Activated CD4-positive, alpha-beta T cell treated with anti-CD3 and anti-CD28 coated beads for 36 hours (primary cell): Measurements from ENCODE around the gene HAAO. TPM values are rescaled to one million over a fixed set of nuclear protein-coding genes. Genes with fewer than 3 reads are reported as not detected.

Experiments used
- ATAC-seq: fragments of 200-7000 bp; cut with Tn5 transposase; one replicate; pipeline ENCODE4 v1.10.0; 2021; ENCODE audit warnings: mild to moderate bottlenecking, moderate library complexity
- CTCF ChIA-PET: fragments of 350-600 bp; sonication (Branson Sonifier 250); formaldehyde crosslinking; loops from one replicate; lab custom pipeline; 2021; ENCODE audit warnings: antibody characterized with exemption; lab: Charles Lee
- POLR2A ChIA-PET: fragments of 350-600 bp; sonication (Branson Sonifier 250); formaldehyde crosslinking; loops from one replicate; lab custom pipeline; 2021; ENCODE audit warnings: antibody characterized with exemption, inconsistent platforms; lab: Charles Lee
- DNase-seq: peaks from one replicate; pipeline ENCODE4 v3.0.0-alpha.2; 2020
- H3K27ac Mint-ChIP-seq: one replicate; pipeline ENCODE4 v1.8.0; 2021; ENCODE audit warnings: mixed read lengths
- H3K27me3 Mint-ChIP-seq: one replicate; pipeline ENCODE4 v1.8.0; 2021; ENCODE audit warnings: mixed read lengths
- H3K36me3 Mint-ChIP-seq: one replicate; pipeline ENCODE4 v1.8.0; 2021; ENCODE audit warnings: low read depth, mixed read lengths
- H3K4me1 Mint-ChIP-seq: one replicate; pipeline ENCODE4 v1.8.0; 2021; ENCODE audit warnings: mixed read lengths
- H3K4me3 Mint-ChIP-seq: one replicate; pipeline ENCODE4 v1.8.0; 2021; ENCODE audit warnings: mild to moderate bottlenecking, moderate library complexity, mixed read lengths
- H3K9me3 Mint-ChIP-seq: one replicate; pipeline ENCODE4 v1.8.0; 2021; ENCODE audit warnings: low read depth, mixed read lengths
- intact Hi-C, 2 experiments: fragments of 100-400 bp; cut with DNase I in 1 of 2; cut with micrococcal nuclease in 1 of 2; formaldehyde crosslinking; loops; one replicate each; pipeline versions ENCODE4 v1.14.2 to v1.15.1; 2022 to 2024; cut with DNase I, micrococcal nuclease
- total RNA-seq, 2 experiments: library from RNA; stranded (reverse); gene quantifications; one replicate each; pipeline ENCODE4 v1.2.3, GENCODE V29; 2021

The HAAO gene
- total RNA-seq, 2 experiments from 2014 or later: 0.86 to 1.2 TPM

- no peak overlapping the region for H3K27ac Mint-ChIP-seq
- peaks cover 17% of the 10 kb centered on the region for H3K4me1 Mint-ChIP-seq
- no peak overlapping the region for H3K4me3 Mint-ChIP-seq
- no peaks in the 10 kb centered on the region for H3K9me3 Mint-ChIP-seq
- CTCF ChIA-PET: interaction anchor here (0.6 to 4.2 kb wide), 11 partner anchors 8 to 614 kb away, joined by 3 to 16 read pairs (median 3); no protein-coding TSS in a partner anchor
- H3K36me3 Mint-ChIP-seq: peaks cover 4% of the 10 kb centered on the region
- ATAC-seq (no peak), DNase-seq (no peak)
- intact Hi-C loops: loop anchor here (5.0 to 10.0 kb wide), 3 partner anchors 414 to 1354 kb away; partner anchors contain the start of genes PPM1B (in 1 of the 2) and ZFP36L2 (in 1 of the 2)
- POLR2A ChIA-PET: no interaction called here
- H3K27me3 Mint-ChIP-seq: no peaks in the 10 kb centered on the region
Observed at GRCh38 chr2:42812899-42813479, 20.6 kb upstream of the HAAO start.

DNA sequence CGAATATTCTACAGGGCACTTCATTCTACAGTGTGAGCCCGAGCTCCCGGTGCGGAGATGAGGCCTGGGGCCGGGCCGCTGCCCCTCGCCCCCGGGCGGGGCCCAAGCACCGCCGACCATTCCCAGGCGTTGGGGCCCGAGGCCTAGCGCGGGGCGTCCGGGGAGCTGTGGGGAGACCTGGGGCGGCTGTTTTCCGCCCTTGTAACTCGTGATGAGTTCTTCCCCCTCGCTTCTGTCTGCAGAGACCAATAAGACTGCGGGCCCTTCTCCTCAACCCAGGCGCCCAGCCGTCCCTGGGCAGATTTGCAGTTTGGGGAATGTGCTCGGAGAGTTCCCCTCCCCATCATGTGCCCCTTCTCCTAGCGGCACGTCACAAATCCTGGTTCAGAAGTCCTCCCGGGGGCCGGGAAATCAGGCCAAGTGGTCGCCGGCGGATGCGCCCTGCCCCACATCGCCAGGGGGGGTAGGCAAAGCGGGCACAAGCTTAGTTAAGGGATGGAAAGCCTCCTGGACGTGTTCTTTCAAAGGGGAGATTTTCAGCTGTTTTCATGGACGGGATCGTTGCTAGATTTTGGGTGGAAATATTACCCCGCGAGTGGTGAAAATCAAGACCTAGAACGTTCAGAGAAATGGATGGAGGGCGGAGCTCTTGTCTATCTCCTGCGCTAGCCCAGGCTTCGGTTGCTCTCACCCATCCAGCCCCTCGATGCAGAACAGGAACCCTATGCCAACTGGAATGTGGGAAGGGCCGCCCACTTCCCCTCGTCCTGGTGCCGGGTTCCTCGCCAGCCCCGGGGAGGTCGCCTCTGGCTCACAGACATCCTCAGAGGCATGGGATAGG, 18.8 kb upstream of the HAAO start:
- Mint-ChIP-seq H3K36me3 (peaks cover 4% of the 10 kb centered on the region), H3K27me3 (no peaks in the 10 kb centered on the region), H3K27ac (peak overlapping the region; percentile 98), H3K4me3 (peak overlapping the region; percentile 94), H3K4me1 (peaks cover 17% of the 10 kb centered on the region), H3K9me3 (no peaks in the 10 kb centered on the region)
- intact Hi-C loops: loop anchor here (1.0 to 10.0 kb wide), 13 partner anchors 16 to 1356 kb away; partner anchors contain the start of genes THADA (in 2 of the 2), ZFP36L2 (in 2 of the 2), COX7A2L (in 1 of the 2) and MTA3 (in 1 of the 2)
- ATAC-seq (peak; percentile 6), DNase-seq (peak; percentile 66)
- POLR2A ChIA-PET: interaction anchor here (0.6 to 1.7 kb wide), 6 partner anchors 11 to 415 kb away, joined by 3 to 8 read pairs (median 4); partner anchors contain the start of gene ZFP36L2
- CTCF ChIA-PET: interaction anchor here (0.6 to 4.2 kb wide), 13 partner anchors 8 to 1140 kb away, joined by 3 to 16 read pairs (median 4); partner anchors contain the start of gene HAAO

DNA sequence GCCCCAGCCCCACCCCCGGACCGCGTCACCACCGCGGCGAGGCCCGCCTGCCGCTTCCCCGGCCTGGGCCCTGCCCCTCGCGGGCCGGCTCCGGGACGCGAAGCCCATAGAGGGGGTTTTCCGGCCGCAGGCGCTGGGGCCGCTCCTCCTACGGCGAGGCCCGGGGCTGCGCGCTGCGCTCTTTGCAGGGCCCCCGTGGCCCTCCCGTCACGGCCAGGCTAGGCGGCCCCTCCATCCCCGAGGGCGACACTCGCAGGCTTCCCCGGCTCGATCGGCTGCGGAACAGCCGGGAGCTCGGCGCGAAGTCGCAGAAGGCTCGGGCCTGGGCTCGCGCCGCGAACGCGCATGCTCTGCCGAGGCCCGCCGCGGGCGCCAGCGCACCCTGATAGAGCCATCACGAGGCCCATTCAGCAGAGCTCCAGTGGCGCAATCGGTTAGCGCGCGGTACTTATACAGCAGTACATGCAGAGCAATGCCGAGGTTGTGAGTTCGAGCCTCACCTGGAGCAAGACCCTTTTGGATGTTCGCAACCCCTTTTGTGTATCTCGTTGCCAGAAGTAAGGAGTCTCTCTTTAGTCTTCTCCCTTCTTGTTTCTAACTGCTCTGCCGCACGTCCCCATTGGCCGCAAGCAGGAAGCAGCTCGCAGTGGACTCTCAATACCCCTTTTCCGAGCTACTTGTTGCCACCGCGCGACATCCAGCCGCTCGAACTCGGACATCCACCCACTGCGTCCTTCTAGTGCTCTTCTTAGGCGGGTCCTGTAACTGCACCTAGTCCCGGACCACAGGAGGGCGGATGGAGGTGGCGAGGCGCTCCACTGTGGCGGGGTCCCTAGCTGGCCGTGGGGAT, 18.0 kb upstream of the HAAO start:
- DNase-seq (peak; percentile 97), ATAC-seq (peak; percentile 80)
- H3K27me3 Mint-ChIP-seq: peaks cover 2% of the 10 kb centered on the region
- no peaks in the 10 kb centered on the region for H3K9me3 Mint-ChIP-seq
- H3K4me1 Mint-ChIP-seq: peaks cover 17% of the 10 kb centered on the region
- ChIA-PET POLR2A (interaction anchor here (0.7 to 1.7 kb wide), 6 partner anchors 10 to 416 kb away, joined by 3 to 8 read pairs (median 4); partner anchors contain the start of gene ZFP36L2), CTCF (interaction anchor here (0.8 to 4.2 kb wide), 10 partner anchors 9 to 674 kb away, joined by 3 to 16 read pairs (median 6); partner anchors contain the start of gene HAAO)
- intact Hi-C loops: loop anchor here (1.0 to 10.0 kb wide), 13 partner anchors 16 to 1357 kb away; partner anchors contain the start of genes THADA (in 2 of the 2), ZFP36L2 (in 2 of the 2), COX7A2L (in 1 of the 2) and MTA3 (in 1 of the 2)
- H3K27ac Mint-ChIP-seq: peak overlapping the region; percentile 98
- H3K4me3 Mint-ChIP-seq: peak overlapping the region; percentile 94
- peaks cover 4% of the 10 kb centered on the region for H3K36me3 Mint-ChIP-seq

- POLR2A ChIA-PET: interaction anchor here (0.7 to 1.7 kb wide), 6 partner anchors 9 to 417 kb away, joined by 3 to 8 read pairs (median 4); partner anchors contain the start of gene ZFP36L2
- Mint-ChIP-seq H3K27ac (peak overlapping the region; percentile 77), H3K4me1 (peaks cover 17% of the 10 kb centered on the region), H3K36me3 (peaks cover 4% of the 10 kb centered on the region), H3K9me3 (no peaks in the 10 kb centered on the region), H3K4me3 (peak overlapping the region; percentile 56), H3K27me3 (peaks cover 2% of the 10 kb centered on the region)
- intact Hi-C loops: loop anchor here (1.0 to 10.0 kb wide), 13 partner anchors 17 to 1358 kb away; partner anchors contain the start of genes THADA (in 2 of the 2), ZFP36L2 (in 2 of the 2), COX7A2L (in 1 of the 2) and MTA3 (in 1 of the 2)
- CTCF ChIA-PET: interaction anchor here (1.0 to 4.2 kb wide), 5 partner anchors 9 to 146 kb away, joined by 4 to 16 read pairs (median 8); no protein-coding TSS in a partner anchor
- ATAC-seq: peak; percentile 36
- peak; percentile 78 for DNase-seq
Observed at GRCh38 chr2:42809819-42810120, 17.4 kb upstream of the HAAO start.

GRCh38 chr2:42809131-42809818, 16.9 kb upstream of the HAAO start:
- Mint-ChIP-seq H3K36me3 (peaks cover 4% of the 10 kb centered on the region), H3K9me3 (no peaks in the 10 kb centered on the region), H3K27me3 (peaks cover 2% of the 10 kb centered on the region), H3K4me3 (peak overlapping the region; percentile 56), H3K27ac (peak overlapping the region; percentile 77), H3K4me1 (peaks cover 17% of the 10 kb centered on the region)
- DNase-seq (no peak), ATAC-seq (no peak)
- ChIA-PET CTCF (interaction anchor here (0.7 to 4.2 kb wide), 6 partner anchors 8 to 314 kb away, joined by 4 to 16 read pairs (median 8); no protein-coding TSS in a partner anchor), POLR2A (interaction anchor here (0.7 kb wide), 1 partner anchor 15 kb away, joined by 3 read pairs; no protein-coding TSS in a partner anchor)
- intact Hi-C loops: no loop called here

- Mint-ChIP-seq H3K4me1 (peaks cover 17% of the 10 kb centered on the region), H3K36me3 (peaks cover 4% of the 10 kb centered on the region), H3K9me3 (no peaks in the 10 kb centered on the region), H3K27me3 (peaks cover 2% of the 10 kb centered on the region), H3K4me3 (no peak overlapping the region), H3K27ac (no peak overlapping the region)
- intact Hi-C loops: no loop called here
- no peak for ATAC-seq
- ChIA-PET POLR2A (no interaction called here), CTCF (no interaction called here)
- no peak for DNase-seq
Observed at GRCh38 chr2:42808301-42808700, 15.9 kb upstream of the HAAO start.

- ATAC-seq (no peak), DNase-seq (no peak)
- Mint-ChIP-seq H3K4me1 (peaks cover 14% of the 10 kb centered on the region), H3K27me3 (peaks cover 5% of the 10 kb centered on the region), H3K27ac (no peak overlapping the region), H3K4me3 (no peak overlapping the region), H3K9me3 (no peaks in the 10 kb centered on the region), H3K36me3 (peaks cover 4% of the 10 kb centered on the region)
- POLR2A ChIA-PET: no interaction called here
- CTCF ChIA-PET: no interaction called here
- intact Hi-C loops: no loop called here
Observed at GRCh38 chr2:42806786-42807185, 14.4 kb upstream of the HAAO start.

DNA sequence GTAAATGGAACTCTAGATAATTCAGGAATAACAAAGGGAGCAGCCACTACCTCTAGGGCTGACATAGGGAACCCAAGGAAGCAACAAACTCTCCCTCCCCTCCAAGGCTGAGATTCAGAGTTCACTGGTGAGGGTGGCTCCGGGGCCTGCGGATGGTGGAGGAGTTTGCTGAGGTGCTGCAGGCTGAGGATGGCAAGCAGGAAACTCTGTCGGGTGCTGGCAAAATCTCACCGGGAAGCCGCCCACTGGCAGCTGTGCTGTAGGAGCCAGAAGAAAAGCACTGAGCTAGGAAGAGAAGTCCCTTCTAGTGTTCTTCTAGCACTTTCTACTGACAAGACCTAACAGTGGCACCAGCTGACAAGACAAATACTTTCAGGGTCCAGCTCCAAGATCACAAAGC, 12.5 kb upstream of the HAAO start:
- no peaks in the 10 kb centered on the region for H3K36me3 Mint-ChIP-seq
- CTCF ChIA-PET: interaction anchor here (0.7 kb wide), 1 partner anchor 12 kb away, joined by 3 read pairs; the partner anchor contains the start of gene HAAO
- H3K4me1 Mint-ChIP-seq: peaks cover 13% of the 10 kb centered on the region
- no peak overlapping the region for H3K27ac Mint-ChIP-seq
- H3K4me3 Mint-ChIP-seq: no peak overlapping the region
- peaks cover 5% of the 10 kb centered on the region for H3K27me3 Mint-ChIP-seq
- POLR2A ChIA-PET: no interaction called here
- no peaks in the 10 kb centered on the region for H3K9me3 Mint-ChIP-seq
- intact Hi-C loops: no loop called here
- DNase-seq (no peak), ATAC-seq (no peak)

DNA sequence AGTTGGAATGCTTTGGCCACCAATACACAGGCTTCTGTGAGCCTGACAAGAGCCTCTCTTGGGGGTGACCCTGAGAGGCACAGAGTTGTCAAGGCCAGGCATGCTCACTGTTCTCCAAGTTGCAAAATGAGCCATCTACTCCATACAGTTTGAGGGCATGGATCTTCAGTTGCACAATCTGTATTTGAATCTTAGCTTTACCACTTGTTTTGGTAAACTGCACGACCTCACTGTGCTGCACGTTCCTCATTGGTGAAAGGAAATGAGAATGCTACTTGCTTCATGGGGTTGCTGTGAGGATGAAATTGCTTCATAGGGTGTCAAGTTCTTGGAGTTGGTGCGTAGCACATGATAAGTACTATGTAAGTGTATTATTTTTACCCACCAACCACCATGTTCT, 12.0 kb upstream of the HAAO start:
- CTCF ChIA-PET: no interaction called here
- no peak for ATAC-seq

DNA sequence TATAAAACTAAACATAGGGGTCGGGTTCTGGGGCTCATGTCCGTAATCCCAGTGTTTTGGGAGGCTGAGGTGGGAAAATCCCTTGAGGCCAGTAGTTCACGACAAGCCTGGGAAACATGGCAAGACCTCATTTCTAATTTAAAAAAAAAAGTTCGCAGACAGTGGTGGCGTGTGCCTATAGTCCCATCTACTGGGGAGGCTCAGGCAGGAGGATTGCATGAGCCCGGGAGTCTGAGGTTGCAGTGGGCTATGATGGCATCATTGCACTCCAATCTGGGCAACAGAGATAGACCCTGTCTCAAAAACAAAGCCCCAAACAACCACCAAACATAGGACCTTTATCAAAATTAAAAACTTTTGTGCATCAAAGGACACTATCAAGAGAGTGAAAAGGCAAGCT, 9.8 kb upstream of the HAAO start:
- Mint-ChIP-seq H3K4me3 (no peak overlapping the region), H3K4me1 (peaks cover 9% of the 10 kb centered on the region), H3K27ac (no peak overlapping the region), H3K9me3 (no peaks in the 10 kb centered on the region), H3K36me3 (no peaks in the 10 kb centered on the region), H3K27me3 (peaks cover 5% of the 10 kb centered on the region)
- DNase-seq: no peak
- ChIA-PET POLR2A (no interaction called here), CTCF (no interaction called here)
- intact Hi-C loops: no loop called here
- no peak for ATAC-seq

More for the DNA sequence above, 12.0 kb upstream of the HAAO start:
- Mint-ChIP-seq H3K27ac (no peak overlapping the region), H3K4me1 (peaks cover 13% of the 10 kb centered on the region), H3K36me3 (no peaks in the 10 kb centered on the region), H3K9me3 (no peaks in the 10 kb centered on the region), H3K4me3 (no peak overlapping the region), H3K27me3 (peaks cover 5% of the 10 kb centered on the region)
- no peak for DNase-seq
- POLR2A ChIA-PET: no interaction called here
- intact Hi-C loops: no loop called here
